Caco-2 (cell line): ENCODE results near the gene ADH1C. TPM values are rescaled to one million over a fixed set of nuclear protein-coding genes. Genes with fewer than 3 reads are reported as not detected.

Experiments
- BruUV-seq: library from RNA; stranded (reverse); fragments of 400-500 nt; replicated peaks from 2 replicates; lab custom pipeline; 2021; lab: Mats Ljungman, UMichigan
- CTCF ChIA-PET: fragments of 300-600 bp; sonication (Branson Sonifier 250); formaldehyde crosslinking; loops from one replicate; lab custom pipeline; 2022; ENCODE audit warnings: antibody characterized with exemption; lab: Charles Lee
- POLR2A ChIA-PET: fragments of 300-600 bp; sonication (Branson Sonifier 250); formaldehyde crosslinking; loops from one replicate; lab custom pipeline; 2022; ENCODE audit warnings: antibody characterized with exemption; lab: Charles Lee
- DNase-seq, 2 experiments: peaks; one replicate each; pipeline versions ENCODE4 v3.0.0 to v3.0.0-alpha.2; 2020 to 2022
- H3K27me3 ChIP-seq: replicated peaks from 2 replicates; pipeline ENCODE4 v1.6.0; 2011; ENCODE audit warnings: low read length; ENCODE audit not compliant: control insufficient read depth, insufficient read depth
- H3K36me3 ChIP-seq: 2 replicates; pipeline ENCODE4 v1.5.1; 2011; ENCODE audit warnings: low read length; ENCODE audit not compliant: control insufficient read depth, insufficient read depth
- H3K4me1 ChIP-seq: fragments of 250-450 bp; sonication (Bioruptor Pico); 2 replicates; pipeline ENCODE4 v1.5.1; 2020; ENCODE audit warnings: mild to moderate bottlenecking
- H3K4me3 ChIP-seq: 2 replicates; pipeline ENCODE4 v1.5.1; 2011; ENCODE audit warnings: low read depth, mild to moderate bottlenecking, control low read depth, low read length
- H3K9me3 ChIP-seq: fragments of 250-450 bp; sonication (Bioruptor Pico); 2 replicates; pipeline ENCODE4 v1.5.1; 2020; ENCODE audit warnings: mild to moderate bottlenecking, moderate library complexity
- H3K27ac Mint-ChIP-seq: one replicate; pipeline ENCODE4 v1.8.0; 2022; ENCODE audit warnings: mixed read lengths; ENCODE audit not compliant: unreplicated experiment
- H3K27me3 Mint-ChIP-seq: one replicate; pipeline ENCODE4 v1.8.0; 2022; ENCODE audit warnings: mixed read lengths; ENCODE audit not compliant: insufficient read depth, unreplicated experiment
- H3K36me3 Mint-ChIP-seq: one replicate; pipeline ENCODE4 v1.8.0; 2022; ENCODE audit warnings: mild to moderate bottlenecking, mixed read lengths; ENCODE audit not compliant: insufficient read depth, unreplicated experiment
- H3K4me1 Mint-ChIP-seq: one replicate; pipeline ENCODE4 v1.8.0; 2022; ENCODE audit warnings: low read depth, mixed read lengths; ENCODE audit not compliant: unreplicated experiment
- H3K4me3 Mint-ChIP-seq: one replicate; pipeline ENCODE4 v1.8.0; 2022; ENCODE audit warnings: mild to moderate bottlenecking, moderate library complexity, mixed read lengths; ENCODE audit not compliant: unreplicated experiment
- H3K9me3 Mint-ChIP-seq: one replicate; pipeline ENCODE4 v1.8.0; 2022; ENCODE audit warnings: mixed read lengths; ENCODE audit not compliant: unreplicated experiment
- CTCF ChIP-seq, 2 experiments: fragments of 200-600 bp in 1 of 2; IDR thresholded peaks; 1 replicate in 1 of 2; 2 replicates in 1 of 2; pipeline versions ENCODE4 v1.5.1 to v1.8.0; 2011 to 2022; ENCODE audit warnings: antibody characterized with exemption in 1 of 2, control low read depth in 1 of 2, inconsistent platforms in 1 of 2, low read depth in 1 of 2, low read length in 1 of 2, mild to moderate bottlenecking in 1 of 2, moderate library complexity in 1 of 2; ENCODE audit not compliant: insufficient read depth in 1 of 2, severe bottlenecking in 1 of 2, unreplicated experiment in 1 of 2
- intact Hi-C: fragments of 100-400 bp; cut with micrococcal nuclease; formaldehyde crosslinking; loops from one replicate; pipeline ENCODE4 v1.10.0; 2022; ENCODE audit not compliant: unreplicated experiment
- total RNA-seq: library from RNA; stranded (reverse); gene quantifications from 2 replicates; pipeline ENCODE4 v1.2.3, GENCODE V29; 2022

The ADH1C gene
- total RNA-seq, 1 experiment from 2014 or later: 0.23 TPM

GRCh38 chr4:99382745-99383360 lies 30.3 kb upstream of the ADH1C start:
- Mint-ChIP-seq H3K4me1 (peaks cover 12% of the 10 kb centered on the region), H3K27ac (no peak overlapping the region), H3K27me3 (no peaks in the 10 kb centered on the region), H3K9me3 (no peaks in the 10 kb centered on the region), H3K36me3 (no peaks in the 10 kb centered on the region), H3K4me3 (no peak overlapping the region)
- intact Hi-C loops: no loop called here
- Histone ChIP-seq H3K4me3 (no peak overlapping the region), H3K36me3 (no peaks in the 10 kb centered on the region), H3K27me3 (no peaks in the 10 kb centered on the region; the same call in 1 of the 2 replicates), H3K9me3 (no peaks in the 10 kb centered on the region), H3K4me1 (peaks cover 13% of the 10 kb centered on the region; the same call in 1 of the 2 replicates)
- no peak for DNase-seq
- BruUV-seq: no TSS peak
- TF ChIP-seq CTCF (IDR thresholded peaks at IDR 0.05; ENCODE audit: insufficient read depth in 1 of 2, low read depth in 1 of 2, low read length in 1 of 2, severe bottlenecking in 1 of 2, unreplicated experiment in 1 of 2): no peak
- CTCF ChIA-PET: no interaction called here
- POLR2A ChIA-PET: no interaction called here

- H3K27me3 Mint-ChIP-seq: no peaks in the 10 kb centered on the region
- H3K4me3 Mint-ChIP-seq: no peak overlapping the region
- Histone ChIP-seq H3K4me3 (no peak overlapping the region), H3K4me1 (peaks cover 13% of the 10 kb centered on the region; the same call in 1 of the 2 replicates), H3K27me3 (no peaks in the 10 kb centered on the region; the same call in 1 of the 2 replicates), H3K9me3 (no peaks in the 10 kb centered on the region), H3K36me3 (no peaks in the 10 kb centered on the region)
- H3K27ac Mint-ChIP-seq: no peak overlapping the region
- intact Hi-C loops: no loop called here
- H3K36me3 Mint-ChIP-seq: no peaks in the 10 kb centered on the region
- TF ChIP-seq CTCF (IDR thresholded peaks at IDR 0.05; ENCODE audit: insufficient read depth in 1 of 2, low read depth in 1 of 2, low read length in 1 of 2, severe bottlenecking in 1 of 2, unreplicated experiment in 1 of 2): no peak
- H3K4me1 Mint-ChIP-seq: peaks cover 12% of the 10 kb centered on the region
- peaks cover under 1% of the 10 kb centered on the region for H3K9me3 Mint-ChIP-seq
- BruUV-seq: no TSS peak
- POLR2A ChIA-PET: no interaction called here
- no peak for DNase-seq
- CTCF ChIA-PET: no interaction called here
Measured at GRCh38 chr4:99381588-99382175, 29.1 kb upstream of the ADH1C start.

GRCh38 chr4:99379571-99379970 lies 27.0 kb upstream of the ADH1C start:
- no peak overlapping the region for H3K4me3 ChIP-seq
- H3K9me3 ChIP-seq: no peaks in the 10 kb centered on the region; the same call in 1 of the 2 replicates
- H3K27ac Mint-ChIP-seq: no peak overlapping the region
- peaks cover 18% of the 10 kb centered on the region for H3K9me3 Mint-ChIP-seq
- intact Hi-C loops: no loop called here
- no TSS peak for BruUV-seq
- H3K4me1 Mint-ChIP-seq: peaks cover 12% of the 10 kb centered on the region
- no peak for TF ChIP-seq CTCF (IDR thresholded peaks at IDR 0.05; ENCODE audit: insufficient read depth in 1 of 2, low read depth in 1 of 2, low read length in 1 of 2, severe bottlenecking in 1 of 2, unreplicated experiment in 1 of 2)
- H3K4me1 ChIP-seq: peaks cover 13% of the 10 kb centered on the region; the same call in 1 of the 2 replicates
- no peaks in the 10 kb centered on the region for H3K36me3 ChIP-seq
- CTCF ChIA-PET: no interaction called here
- POLR2A ChIA-PET: interaction anchor here (0.6 to 0.9 kb wide), 2 partner anchors 154 to 184 kb away, joined by 4 read pairs; no protein-coding TSS in a partner anchor
- no peaks in the 10 kb centered on the region for H3K36me3 Mint-ChIP-seq
- H3K27me3 ChIP-seq: no peaks in the 10 kb centered on the region
- H3K27me3 Mint-ChIP-seq: no peaks in the 10 kb centered on the region
- H3K4me3 Mint-ChIP-seq: no peak overlapping the region
- no peak for DNase-seq
